Neural cell (in vitro differentiated cells): Measurements from ENCODE around the gene DLX1. TPM values are rescaled to one million over a fixed set of nuclear protein-coding genes. Genes with fewer than 3 reads are reported as not detected.

ENCODE experiments used
- H2AFZ ChIP-seq: fragments of 200-600, 300-800 bp; sonication (generic), shearing (Covaris generic); 2 replicates; pipeline ENCODE4 v1.6.0; 2014; ENCODE audit warnings: low read depth, mild to moderate bottlenecking, antibody characterized with exemption, low read length, moderate library complexity
- H3F3A ChIP-seq: fragments of 200-600 bp; shearing (Covaris generic); 2 replicates; pipeline ENCODE4 v1.6.1; 2016; ENCODE audit warnings: mild to moderate bottlenecking, moderate library complexity, mixed read lengths, antibody characterized with exemption, low read length; ENCODE audit not compliant: insufficient read depth, poor library complexity, severe bottlenecking
- H3K27ac ChIP-seq: fragments of 200-600, 300-800 bp; sonication (generic), shearing (Covaris generic); 2 replicates; pipeline ENCODE4 v1.5.1; 2014; ENCODE audit warnings: mild to moderate bottlenecking, low read length, moderate library complexity
- H3K27me3 ChIP-seq: fragments of 300-800, 200-600 bp; sonication (generic), shearing (Covaris generic); 2 replicates; pipeline ENCODE4 v1.6.0; 2014; ENCODE audit warnings: mild to moderate bottlenecking, low read depth, low read length, moderate library complexity; ENCODE audit not compliant: insufficient read depth
- H3K36me3 ChIP-seq: fragments of 300-800, 200-600 bp; sonication (generic), shearing (Covaris generic); 2 replicates; pipeline ENCODE4 v1.5.1; 2014; ENCODE audit warnings: mild to moderate bottlenecking, antibody characterized with exemption, low read length, moderate library complexity; ENCODE audit not compliant: insufficient read depth
- H3K4me2 ChIP-seq: fragments of 300-800, 200-600 bp; sonication (generic), shearing (Covaris generic); 2 replicates; pipeline ENCODE4 v1.6.0; 2014; ENCODE audit warnings: mild to moderate bottlenecking, low read length
- H3K4me3 ChIP-seq: fragments of 300-800, 200-600 bp; sonication (generic), shearing (Covaris generic); 2 replicates; pipeline ENCODE4 v1.5.1; 2014; ENCODE audit warnings: mild to moderate bottlenecking, low read length, moderate library complexity
- H3K79me2 ChIP-seq: fragments of 200-600 bp; shearing (Covaris generic); replicated peaks from 2 replicates; pipeline ENCODE4 v1.6.0; 2014; ENCODE audit warnings: mild to moderate bottlenecking, low read length, moderate library complexity; ENCODE audit not compliant: insufficient read depth
- H3K9ac ChIP-seq: fragments of 300-800, 200-600 bp; sonication (generic), shearing (Covaris generic); 2 replicates; pipeline ENCODE4 v1.6.1; 2016; ENCODE audit warnings: mild to moderate bottlenecking, low read length, mixed read lengths
- H3K9me2 ChIP-seq: fragments of 200-600 bp; shearing (Covaris generic); 2 replicates; pipeline ENCODE4 v1.6.1; 2016; ENCODE audit warnings: mild to moderate bottlenecking, low read length, mixed read lengths; ENCODE audit not compliant: insufficient read depth
- H3K9me3 ChIP-seq: fragments of 200-600, 300-800 bp; sonication (generic), shearing (Covaris generic); 2 replicates; pipeline ENCODE4 v1.6.1; 2016; ENCODE audit warnings: mild to moderate bottlenecking, mixed run types, low read length, moderate library complexity, mixed read lengths
- H4K20me1 ChIP-seq: fragments of 200-600 bp; shearing (Covaris generic); 2 replicates; pipeline ENCODE4 v1.6.1; 2016; ENCODE audit warnings: mild to moderate bottlenecking, mixed run types; ENCODE audit not compliant: insufficient read depth
- EP300 ChIP-seq: fragments of 450-650 bp; conservative IDR thresholded peaks from 2 replicates; pipeline ENCODE4 v1.6.1; 2014; ENCODE audit warnings: antibody characterized with exemption, mild to moderate bottlenecking, moderate library complexity; ENCODE audit not compliant: poor library complexity, severe bottlenecking
- EZH2 ChIP-seq: fragments of 200-600, 300-800 bp; shearing (Covaris generic), sonication (generic); IDR thresholded peaks from 2 replicates; pipeline ENCODE4 v1.6.1; 2014; ENCODE audit warnings: antibody characterized with exemption, low read length, borderline replicate concordance, mild to moderate bottlenecking; ENCODE audit not compliant: insufficient read depth, poor library complexity, severe bottlenecking
- MXI1 ChIP-seq: fragments of 450-650 bp; conservative IDR thresholded peaks from 2 replicates; pipeline ENCODE4 v1.6.1; 2014; ENCODE audit warnings: antibody characterized with exemption, mild to moderate bottlenecking; ENCODE audit not compliant: poor library complexity, severe bottlenecking
- POLR2AphosphoS5 ChIP-seq: IDR thresholded peaks from 2 replicates; pipeline ENCODE4 v1.6.1; 2012
- RAD21 ChIP-seq: fragments of 450-650 bp; conservative IDR thresholded peaks from 2 replicates; pipeline ENCODE4 v1.6.1; 2014; ENCODE audit warnings: antibody characterized with exemption, mild to moderate bottlenecking, moderate library complexity
- SMC3 ChIP-seq: fragments of 450-650 bp; conservative IDR thresholded peaks from 2 replicates; pipeline ENCODE4 v1.6.1; 2014; ENCODE audit warnings: antibody characterized with exemption, mild to moderate bottlenecking, moderate library complexity; ENCODE audit not compliant: poor library complexity
- TAF1 ChIP-seq: IDR thresholded peaks from 2 replicates; pipeline ENCODE4 v1.6.1; 2012; ENCODE audit warnings: low read depth
- polyA plus RNA-seq: library from polyadenylated mRNA; depleted of rRNA; stranded (reverse); fragments of >200 nt; gene quantifications from 2 replicates; pipeline ENCODE4 v1.2.3, GENCODE V29; 2014
- TF ChIP-seq, protein P1 (sequence below): IDR thresholded peaks from 2 replicates; pipeline ENCODE4 v1.6.1; 2012; ENCODE audit warnings: borderline replicate concordance
- TF ChIP-seq, protein P2 (sequence below): fragments of 450-650 bp; IDR thresholded peaks from 2 replicates; pipeline ENCODE4 v1.5.1; 2014; ENCODE audit warnings: antibody characterized with exemption, mild to moderate bottlenecking, moderate library complexity; ENCODE audit not compliant: poor library complexity, severe bottlenecking

The DLX1 gene
- polyA plus RNA-seq, 1 donor from 2014 or later: 67.3 TPM

DNA sequence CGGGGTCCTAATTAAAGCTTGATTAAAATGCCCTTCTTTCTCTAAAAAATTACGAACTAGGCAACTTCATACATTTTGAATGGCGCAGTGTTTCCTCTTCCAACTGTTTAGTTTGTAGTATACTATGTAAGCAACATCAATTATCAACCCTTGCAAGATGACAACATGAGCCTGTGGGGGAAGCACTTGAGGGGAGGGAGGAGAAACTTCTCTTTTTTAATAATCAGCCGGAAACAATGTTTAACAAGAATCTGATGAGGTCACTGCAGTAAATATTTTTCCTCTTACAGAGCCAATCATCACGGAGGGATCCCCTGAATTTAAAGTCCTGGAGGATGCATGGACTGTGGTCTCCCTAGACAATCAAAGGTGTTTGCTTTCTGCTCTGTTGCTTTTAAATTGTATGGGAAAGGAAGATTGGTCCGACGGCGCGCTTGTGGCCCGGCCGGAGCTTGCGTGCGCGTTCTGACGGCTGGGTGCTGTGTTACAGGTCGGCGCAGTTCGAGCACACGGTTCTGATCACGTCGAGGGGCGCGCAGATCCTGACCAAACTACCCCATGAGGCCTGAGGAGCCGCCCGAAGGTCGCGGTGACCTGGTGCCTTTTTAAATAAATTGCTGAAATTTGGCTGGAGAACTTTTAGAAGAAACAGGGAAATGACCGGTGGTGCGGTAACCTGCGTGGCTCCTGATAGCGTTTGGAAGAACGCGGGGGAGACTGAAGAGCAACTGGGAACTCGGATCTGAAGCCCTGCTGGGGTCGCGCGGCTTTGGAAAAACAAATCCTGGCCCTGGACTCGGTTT lies 5.3 kb upstream of the DLX1 start:
- H3K4me2 ChIP-seq: no peak overlapping the region
- no peaks in the 10 kb centered on the region for H4K20me1 ChIP-seq
- H3F3A ChIP-seq: peaks cover 12% of the 10 kb centered on the region
- TF ChIP-seq SMC3: no peak
- peak; percentile 5 for TF ChIP-seq POLR2AphosphoS5
- no peak overlapping the region for H2AFZ ChIP-seq
- H3K36me3 ChIP-seq: no peaks in the 10 kb centered on the region
- H3K79me2 ChIP-seq: peaks cover 80% of the 10 kb centered on the region
- no peak overlapping the region for H3K9ac ChIP-seq
- peak overlapping the region; percentile 85 for H3K4me3 ChIP-seq
- H3K9me2 ChIP-seq: no peaks in the 10 kb centered on the region
- peaks cover 46% of the 10 kb centered on the region for H3K27me3 ChIP-seq
- peak overlapping the region; percentile 7 for H3K27ac ChIP-seq
- peaks cover 4% of the 10 kb centered on the region for H3K9me3 ChIP-seq

DNA sequence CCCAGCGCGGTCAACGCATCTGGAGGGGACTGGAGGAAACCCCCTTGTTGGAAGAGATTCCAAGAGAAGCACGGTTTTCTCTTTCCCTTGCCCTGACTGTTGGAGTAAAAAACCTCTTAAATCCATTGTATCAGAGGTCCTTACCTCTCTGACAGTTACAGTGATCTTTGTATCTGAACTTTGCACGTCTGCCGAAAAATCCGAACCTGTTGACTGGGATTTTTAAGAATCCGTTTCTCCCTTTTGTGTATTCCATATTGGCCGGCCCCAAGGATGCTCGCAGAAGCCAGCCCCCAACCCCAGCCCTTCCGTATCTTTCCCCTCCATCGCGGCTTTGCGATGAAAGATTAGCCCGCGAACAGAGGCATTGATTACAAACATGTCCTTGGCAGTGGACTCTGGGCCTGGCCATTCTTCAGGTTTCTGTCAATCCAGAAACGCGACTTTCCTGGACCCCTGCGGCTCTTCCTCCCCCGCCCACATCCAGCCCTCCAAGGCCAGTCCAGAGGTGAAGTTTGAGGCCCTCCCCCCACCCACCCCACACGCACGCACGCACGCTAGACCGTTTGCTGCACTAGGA lies 4.6 kb upstream of the DLX1 start:
- Histone ChIP-seq H3K79me2 (peaks cover 85% of the 10 kb centered on the region), H3K9me2 (no peaks in the 10 kb centered on the region), H3K9ac (peak overlapping the region; percentile 22), H3K9me3 (peaks cover 4% of the 10 kb centered on the region), H3K27ac (peak overlapping the region; percentile 23), H2AFZ (no peak overlapping the region), H3K36me3 (no peaks in the 10 kb centered on the region), H3F3A (peaks cover 9% of the 10 kb centered on the region), H3K4me3 (peak overlapping the region; percentile 85), H3K27me3 (peaks cover 46% of the 10 kb centered on the region), H4K20me1 (no peaks in the 10 kb centered on the region), H3K4me2 (no peak overlapping the region)
- TF ChIP-seq EZH2 (no peak), EP300 (no peak), TAF1 (no peak), RAD21 (no peak), MXI1 (no peak)
- TF ChIP-seq, protein P1, sequence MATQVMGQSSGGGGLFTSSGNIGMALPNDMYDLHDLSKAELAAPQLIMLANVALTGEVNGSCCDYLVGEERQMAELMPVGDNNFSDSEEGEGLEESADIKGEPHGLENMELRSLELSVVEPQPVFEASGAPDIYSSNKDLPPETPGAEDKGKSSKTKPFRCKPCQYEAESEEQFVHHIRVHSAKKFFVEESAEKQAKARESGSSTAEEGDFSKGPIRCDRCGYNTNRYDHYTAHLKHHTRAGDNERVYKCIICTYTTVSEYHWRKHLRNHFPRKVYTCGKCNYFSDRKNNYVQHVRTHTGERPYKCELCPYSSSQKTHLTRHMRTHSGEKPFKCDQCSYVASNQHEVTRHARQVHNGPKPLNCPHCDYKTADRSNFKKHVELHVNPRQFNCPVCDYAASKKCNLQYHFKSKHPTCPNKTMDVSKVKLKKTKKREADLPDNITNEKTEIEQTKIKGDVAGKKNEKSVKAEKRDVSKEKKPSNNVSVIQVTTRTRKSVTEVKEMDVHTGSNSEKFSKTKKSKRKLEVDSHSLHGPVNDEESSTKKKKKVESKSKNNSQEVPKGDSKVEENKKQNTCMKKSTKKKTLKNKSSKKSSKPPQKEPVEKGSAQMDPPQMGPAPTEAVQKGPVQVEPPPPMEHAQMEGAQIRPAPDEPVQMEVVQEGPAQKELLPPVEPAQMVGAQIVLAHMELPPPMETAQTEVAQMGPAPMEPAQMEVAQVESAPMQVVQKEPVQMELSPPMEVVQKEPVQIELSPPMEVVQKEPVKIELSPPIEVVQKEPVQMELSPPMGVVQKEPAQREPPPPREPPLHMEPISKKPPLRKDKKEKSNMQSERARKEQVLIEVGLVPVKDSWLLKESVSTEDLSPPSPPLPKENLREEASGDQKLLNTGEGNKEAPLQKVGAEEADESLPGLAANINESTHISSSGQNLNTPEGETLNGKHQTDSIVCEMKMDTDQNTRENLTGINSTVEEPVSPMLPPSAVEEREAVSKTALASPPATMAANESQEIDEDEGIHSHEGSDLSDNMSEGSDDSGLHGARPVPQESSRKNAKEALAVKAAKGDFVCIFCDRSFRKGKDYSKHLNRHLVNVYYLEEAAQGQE: peak; percentile 20
- TF ChIP-seq, protein P2, sequence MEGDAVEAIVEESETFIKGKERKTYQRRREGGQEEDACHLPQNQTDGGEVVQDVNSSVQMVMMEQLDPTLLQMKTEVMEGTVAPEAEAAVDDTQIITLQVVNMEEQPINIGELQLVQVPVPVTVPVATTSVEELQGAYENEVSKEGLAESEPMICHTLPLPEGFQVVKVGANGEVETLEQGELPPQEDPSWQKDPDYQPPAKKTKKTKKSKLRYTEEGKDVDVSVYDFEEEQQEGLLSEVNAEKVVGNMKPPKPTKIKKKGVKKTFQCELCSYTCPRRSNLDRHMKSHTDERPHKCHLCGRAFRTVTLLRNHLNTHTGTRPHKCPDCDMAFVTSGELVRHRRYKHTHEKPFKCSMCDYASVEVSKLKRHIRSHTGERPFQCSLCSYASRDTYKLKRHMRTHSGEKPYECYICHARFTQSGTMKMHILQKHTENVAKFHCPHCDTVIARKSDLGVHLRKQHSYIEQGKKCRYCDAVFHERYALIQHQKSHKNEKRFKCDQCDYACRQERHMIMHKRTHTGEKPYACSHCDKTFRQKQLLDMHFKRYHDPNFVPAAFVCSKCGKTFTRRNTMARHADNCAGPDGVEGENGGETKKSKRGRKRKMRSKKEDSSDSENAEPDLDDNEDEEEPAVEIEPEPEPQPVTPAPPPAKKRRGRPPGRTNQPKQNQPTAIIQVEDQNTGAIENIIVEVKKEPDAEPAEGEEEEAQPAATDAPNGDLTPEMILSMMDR: no peak
